Duodenal mucosa (tissue), 2 donors: ENCODE data around the gene ARFGEF3.

ENCODE experiments used
- H3K27ac ChIP-seq: one replicate; pipeline ENCODE4 v1.7.0; 2013; ENCODE audit warnings: low read depth, low read length
- H3K27me3 ChIP-seq, 2 donors: one replicate each; pipeline ENCODE4 v1.7.0; 2013; ENCODE audit warnings: low read length in 2 of 2, control low read depth in 1 of 2; ENCODE audit not compliant: insufficient read depth in 2 of 2, control insufficient read depth in 1 of 2
- H3K36me3 ChIP-seq, 2 donors: one replicate each; pipeline ENCODE4 v1.7.0; 2013; ENCODE audit warnings: low read length in 2 of 2, control low read depth in 1 of 2; ENCODE audit not compliant: insufficient read depth in 2 of 2, control insufficient read depth in 1 of 2
- H3K4me1 ChIP-seq, 2 donors: one replicate each; pipeline ENCODE4 v1.7.0; 2013; ENCODE audit warnings: low read length in 2 of 2, control low read depth in 1 of 2; ENCODE audit not compliant: insufficient read depth in 2 of 2, control insufficient read depth in 1 of 2
- H3K4me3 ChIP-seq, 2 donors: one replicate each; pipeline ENCODE4 v1.7.0; 2013; ENCODE audit warnings: low read length in 2 of 2, low read depth in 1 of 2
- H3K9ac ChIP-seq, 2 donors: one replicate each; pipeline ENCODE4 v1.7.0; 2013; ENCODE audit warnings: low read length in 2 of 2, low read depth in 1 of 2
- H3K9me3 ChIP-seq, 2 donors: one replicate each; pipeline ENCODE4 v1.7.0; 2013; ENCODE audit warnings: low read length in 2 of 2, control low read depth in 1 of 2; ENCODE audit not compliant: control insufficient read depth in 1 of 2

ARFGEF3 gene

DNA sequence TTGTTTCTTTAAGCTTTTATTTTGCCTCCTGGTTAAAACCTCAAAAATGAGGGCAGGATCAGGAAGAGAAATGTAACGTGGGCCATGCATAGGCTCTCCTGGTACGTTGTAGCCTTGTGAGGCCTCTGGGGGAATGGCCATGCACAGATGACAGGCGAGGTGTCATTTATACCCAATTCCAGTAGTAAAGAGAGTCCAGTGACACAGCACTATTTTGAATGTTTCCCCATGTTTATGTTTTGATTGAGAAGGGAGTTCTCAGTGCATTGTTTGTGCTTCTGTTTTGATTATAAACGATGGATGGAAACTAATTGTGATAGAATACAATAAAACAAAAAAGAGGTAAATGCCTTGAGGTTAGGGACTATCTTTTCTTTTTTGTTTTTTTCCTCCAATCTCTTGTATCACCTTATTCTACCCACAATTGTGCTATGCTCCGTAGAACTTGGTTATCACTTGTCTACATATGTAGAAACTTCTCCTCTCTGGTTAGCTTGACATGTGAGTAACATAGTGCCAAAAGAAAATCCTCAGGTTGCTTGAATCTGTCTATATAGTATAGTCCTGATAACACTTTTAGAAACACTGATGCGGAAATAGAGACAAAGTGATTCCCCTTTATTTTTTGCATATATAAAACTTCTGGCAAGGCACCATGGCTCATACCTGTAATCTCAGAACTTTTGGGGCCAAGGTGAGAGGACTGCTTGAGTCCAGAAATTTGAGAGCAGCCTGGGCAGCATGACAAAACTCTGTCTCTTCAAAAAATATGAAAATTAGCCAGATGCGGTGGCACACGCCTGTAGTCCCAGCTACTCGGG, 209.1 kb downstream of the ARFGEF3 start:
- Histone ChIP-seq H3K4me1 (peaks cover 0 to 6% of the 10 kb centered on the region in 2 donors), H3K27me3 (no peaks in the 10 kb centered on the region), H3K4me3 (no peak overlapping the region), H3K27ac (no peak overlapping the region), H3K36me3 (no peaks in the 10 kb centered on the region), H3K9me3 (no peaks in the 10 kb centered on the region), H3K9ac (no peak overlapping the region)

DNA sequence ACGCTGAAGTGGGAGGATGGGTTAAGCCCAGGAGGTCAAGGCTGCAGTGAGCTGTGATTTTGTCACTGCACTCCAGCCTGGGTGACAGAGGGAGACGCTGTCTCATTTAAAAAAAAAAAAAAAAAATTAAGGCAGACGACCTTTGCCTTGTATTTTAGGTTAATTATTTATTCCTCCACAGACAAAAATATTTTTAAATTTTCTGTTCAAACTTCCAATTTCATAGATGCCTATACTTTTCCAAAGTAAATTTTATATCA, 209.6 kb downstream of the ARFGEF3 start:
- peaks cover 0 to 6% of the 10 kb centered on the region in 2 donors for H3K4me1 ChIP-seq
- no peak overlapping the region for H3K4me3 ChIP-seq
- no peaks in the 10 kb centered on the region for H3K36me3 ChIP-seq
- no peaks in the 10 kb centered on the region for H3K27me3 ChIP-seq
- H3K9me3 ChIP-seq: no peaks in the 10 kb centered on the region
- H3K27ac ChIP-seq: no peak overlapping the region
- no peak overlapping the region for H3K9ac ChIP-seq

DNA sequence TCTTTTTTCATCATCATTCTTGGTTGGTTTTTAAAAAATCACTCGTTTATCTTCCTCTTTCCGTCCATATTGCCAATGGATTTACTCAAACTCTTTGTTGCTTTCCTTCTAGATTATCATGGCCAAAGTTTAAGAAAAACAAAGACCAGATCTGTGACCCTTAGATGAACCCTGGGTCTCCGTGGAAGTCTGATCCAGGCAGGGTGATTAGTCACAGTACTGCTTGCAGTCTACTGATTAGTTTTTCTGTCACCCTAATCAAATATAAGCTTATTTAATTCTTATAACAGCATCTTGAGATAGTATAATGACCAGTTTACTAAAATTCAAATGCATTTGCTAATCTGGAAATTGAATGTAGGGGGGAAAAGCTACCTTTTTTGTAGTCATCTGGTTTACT, 210.0 kb downstream of the ARFGEF3 start:
- peaks cover 0 to 6% of the 10 kb centered on the region in 2 donors for H3K4me1 ChIP-seq
- H3K27ac ChIP-seq: no peak overlapping the region
- no peaks in the 10 kb centered on the region for H3K27me3 ChIP-seq
- no peaks in the 10 kb centered on the region for H3K9me3 ChIP-seq
- no peaks in the 10 kb centered on the region for H3K36me3 ChIP-seq
- no peak overlapping the region for H3K4me3 ChIP-seq
- no peak overlapping the region for H3K9ac ChIP-seq

DNA sequence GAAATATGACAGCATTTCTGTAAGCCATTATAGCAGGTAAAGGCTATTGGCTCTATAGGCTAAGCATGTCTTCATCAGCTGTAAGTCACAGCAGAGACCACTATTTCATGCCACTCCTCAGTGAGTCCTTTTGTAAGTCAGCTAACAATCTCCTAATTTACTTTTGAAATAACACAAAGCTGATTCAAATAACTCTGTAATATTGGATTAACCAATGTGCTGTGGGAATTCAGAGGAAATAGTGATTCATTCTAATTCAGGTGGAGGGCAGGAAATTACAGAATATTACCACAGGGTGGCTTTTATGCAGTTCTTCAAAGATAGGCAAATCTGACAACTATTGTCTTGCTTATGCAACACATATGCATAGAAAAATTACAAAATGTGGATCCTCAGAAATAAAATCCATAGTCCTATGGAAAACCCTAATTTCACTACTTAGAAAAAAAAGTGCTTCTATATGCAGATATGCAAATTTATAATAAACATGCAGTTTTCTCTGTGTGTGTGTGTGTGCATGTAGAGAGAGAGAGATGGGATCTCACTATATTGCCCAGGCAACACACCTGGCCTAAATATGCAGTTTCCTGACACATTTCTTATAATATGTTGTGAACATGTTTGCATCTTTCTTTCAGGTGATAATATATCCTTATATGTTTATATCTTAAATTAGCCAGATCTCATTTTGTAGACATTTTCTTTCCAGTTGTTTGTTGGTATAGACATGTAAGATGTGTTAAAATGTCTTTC, 211.1 kb downstream of the ARFGEF3 start:
- no peak overlapping the region for H3K4me3 ChIP-seq
- H3K36me3 ChIP-seq: no peaks in the 10 kb centered on the region
- no peak overlapping the region for H3K9ac ChIP-seq
- peaks cover 0 to 6% of the 10 kb centered on the region in 2 donors for H3K4me1 ChIP-seq
- H3K27me3 ChIP-seq: no peaks in the 10 kb centered on the region
- no peaks in the 10 kb centered on the region for H3K9me3 ChIP-seq
- no peak overlapping the region for H3K27ac ChIP-seq

DNA sequence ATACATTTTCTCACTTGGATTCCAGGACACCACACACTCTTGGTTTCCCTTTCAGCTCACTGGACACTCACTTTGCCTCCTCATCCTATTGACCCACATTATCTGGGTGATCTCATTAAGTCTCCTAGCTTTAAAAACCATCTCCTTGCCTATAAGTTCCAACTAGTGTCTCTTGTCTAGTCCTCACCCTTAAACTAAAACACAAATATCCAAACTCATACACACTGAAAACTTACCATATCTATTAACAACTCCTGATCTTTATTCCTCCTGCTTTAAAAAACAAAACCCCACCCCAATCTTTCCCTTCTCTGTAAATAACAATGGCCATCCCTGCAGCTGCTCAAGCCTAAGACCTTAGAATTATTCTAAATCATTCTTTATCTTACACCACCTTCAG, 212.5 kb downstream of the ARFGEF3 start:
- no peak overlapping the region for H3K9ac ChIP-seq
- no peaks in the 10 kb centered on the region for H3K27me3 ChIP-seq
- H3K4me1 ChIP-seq: peaks cover 0 to 6% of the 10 kb centered on the region in 2 donors
- H3K27ac ChIP-seq: no peak overlapping the region
- H3K9me3 ChIP-seq: no peaks in the 10 kb centered on the region
- H3K4me3 ChIP-seq: no peak overlapping the region
- H3K36me3 ChIP-seq: no peaks in the 10 kb centered on the region

DNA sequence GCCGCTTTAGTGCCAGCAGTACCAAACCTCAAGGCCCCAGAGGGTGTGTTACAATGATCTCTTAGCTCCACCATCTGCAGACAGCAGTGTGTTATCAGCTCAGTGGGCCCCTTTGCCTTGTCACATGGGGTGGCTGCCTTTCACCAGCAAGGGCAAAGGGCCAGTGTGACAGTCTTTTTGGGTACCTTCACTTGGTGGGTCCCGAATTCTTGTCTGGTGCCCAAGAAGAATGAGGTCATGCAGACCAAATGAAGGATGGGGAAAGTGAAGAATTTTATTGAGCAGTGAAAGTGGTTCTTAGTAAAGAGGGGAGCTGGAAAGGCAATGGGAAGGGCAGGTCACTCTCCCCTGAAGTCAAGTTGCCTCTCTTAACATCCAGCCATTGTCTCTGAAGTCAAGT, 213.1 kb downstream of the ARFGEF3 start:
- Histone ChIP-seq H3K4me3 (no peak overlapping the region), H3K4me1 (peaks cover 0 to 6% of the 10 kb centered on the region in 2 donors), H3K27ac (no peak overlapping the region), H3K9me3 (no peaks in the 10 kb centered on the region), H3K9ac (no peak overlapping the region), H3K27me3 (no peaks in the 10 kb centered on the region), H3K36me3 (no peaks in the 10 kb centered on the region)

DNA sequence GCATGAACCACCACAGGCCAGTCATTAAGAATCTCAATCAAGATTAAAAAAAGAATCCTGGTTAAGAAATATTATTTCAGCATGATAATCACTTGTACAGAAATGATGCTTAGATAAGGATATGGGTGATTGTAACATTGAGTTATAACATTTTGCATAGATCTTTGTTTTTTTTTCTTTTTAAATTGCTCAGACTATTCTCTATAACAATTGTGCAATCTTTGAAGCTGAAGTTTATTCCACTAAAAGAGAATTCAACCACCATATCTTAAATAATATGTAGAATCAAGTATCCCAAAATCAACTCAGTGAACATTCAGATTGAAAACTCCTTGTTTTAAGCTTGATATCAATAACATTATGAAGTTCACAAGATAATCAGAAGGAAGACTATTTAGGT, 215.3 kb downstream of the ARFGEF3 start:
- Histone ChIP-seq H3K27ac (no peak overlapping the region), H3K4me3 (no peak overlapping the region), H3K9ac (no peak overlapping the region), H3K9me3 (no peaks in the 10 kb centered on the region), H3K36me3 (no peaks in the 10 kb centered on the region), H3K4me1 (peaks cover 0 to under 1% of the 10 kb centered on the region in 2 donors), H3K27me3 (no peaks in the 10 kb centered on the region)

DNA sequence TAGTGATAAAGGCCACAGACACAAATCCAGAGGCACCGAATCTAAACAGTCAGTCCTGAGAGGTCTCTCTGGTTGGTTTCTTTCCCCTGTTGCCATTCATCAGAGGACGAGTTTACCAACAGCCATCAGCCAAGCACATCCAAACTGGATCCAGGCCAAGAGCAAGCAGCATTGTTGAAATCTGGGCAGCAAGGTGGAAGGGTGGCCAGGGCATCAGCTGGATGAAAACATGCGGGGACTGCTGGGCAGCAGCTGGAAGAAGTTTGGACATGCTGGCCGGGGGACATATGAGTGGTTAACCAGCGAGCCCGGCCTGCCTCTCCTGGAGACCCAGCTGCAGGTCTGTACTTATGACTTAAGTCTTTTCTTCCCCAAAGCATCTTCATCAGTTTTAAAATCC, 216.1 kb downstream of the ARFGEF3 start, which contains the start of gene SMIM28:
TSS of gene SMIM28 (plus strand) at position 62 of the 400 bp plus-strand sequence. CDS start at position 230, 168 bp downstream.
- H3K36me3 ChIP-seq: no peaks in the 10 kb centered on the region
- H3K4me1 ChIP-seq: no peaks in the 10 kb centered on the region

DNA sequence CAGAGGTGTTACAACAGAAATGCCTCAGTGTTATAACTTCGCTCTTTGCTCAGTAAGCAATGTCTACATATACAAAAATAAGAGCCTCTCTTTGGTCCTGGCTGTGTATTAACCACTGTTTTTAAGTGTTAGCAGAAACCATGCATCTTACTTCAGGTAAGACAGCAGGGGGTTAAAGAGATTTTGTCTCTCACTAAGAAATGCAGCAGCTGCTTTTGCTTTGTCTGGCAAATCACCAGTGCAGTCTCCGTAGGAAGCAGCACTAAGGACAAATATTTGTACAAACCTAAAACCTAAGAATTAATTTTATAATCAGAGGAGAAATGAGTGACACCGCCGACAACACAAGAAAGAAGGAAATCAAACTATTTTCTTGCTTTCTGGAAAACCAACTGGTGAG, 216.7 kb downstream of the ARFGEF3 start:
- no peak overlapping the region for H3K27ac ChIP-seq
- no peaks in the 10 kb centered on the region for H3K27me3 ChIP-seq
- H3K4me3 ChIP-seq: no peak overlapping the region
- no peaks in the 10 kb centered on the region for H3K4me1 ChIP-seq
- H3K9me3 ChIP-seq: no peaks in the 10 kb centered on the region
- H3K9ac ChIP-seq: no peak overlapping the region
- no peaks in the 10 kb centered on the region for H3K36me3 ChIP-seq

More for the DNA sequence above, 216.1 kb downstream of the ARFGEF3 start, which contains the start of gene SMIM28:
- H3K27me3 ChIP-seq: no peaks in the 10 kb centered on the region
- no peak within 1 kb of the TSS for H3K4me3 ChIP-seq
- H3K9me3 ChIP-seq: no peaks in the 10 kb centered on the region
- no peak within 1 kb of the TSS for H3K27ac ChIP-seq
- no peak within 1 kb of the TSS for H3K9ac ChIP-seq

DNA sequence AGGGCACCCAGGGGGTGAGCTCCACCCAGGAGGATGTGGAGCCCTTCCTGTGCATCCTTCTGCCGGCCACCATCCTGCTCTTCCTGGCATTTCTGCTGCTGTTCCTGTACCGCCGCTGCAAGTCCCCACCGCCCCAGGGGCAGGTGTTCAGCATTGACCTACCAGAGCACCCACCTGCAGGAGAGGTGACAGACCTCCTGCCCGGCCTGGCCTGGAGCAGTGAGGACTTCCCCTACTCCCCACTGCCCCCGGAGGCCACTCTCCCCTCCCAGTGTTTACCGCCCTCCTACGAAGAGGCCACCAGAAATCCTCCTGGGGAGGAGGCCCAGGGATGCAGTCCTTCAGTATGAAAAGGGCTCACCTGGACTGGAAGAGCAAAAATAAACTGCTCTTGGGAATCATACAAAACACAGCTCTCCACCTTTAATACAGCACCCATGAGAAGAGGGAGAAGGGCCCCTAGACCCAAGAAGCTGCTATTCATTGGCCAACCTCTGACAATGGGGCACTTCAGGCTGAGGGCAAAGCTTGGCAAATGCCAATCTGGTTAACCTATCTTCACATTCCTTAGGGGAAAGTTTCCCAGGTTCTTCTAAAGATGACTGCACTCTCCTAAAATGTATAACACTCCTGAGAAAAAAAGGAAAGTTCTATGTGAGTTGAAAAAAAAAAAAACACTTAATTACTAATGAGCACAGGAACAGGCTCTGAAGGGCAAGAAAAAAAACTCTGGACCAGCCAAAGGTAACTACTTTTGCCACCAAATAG, 220.9 kb downstream of the ARFGEF3 start:
- no peaks in the 10 kb centered on the region for H3K36me3 ChIP-seq
- no peak overlapping the region for H3K9ac ChIP-seq
- H3K27ac ChIP-seq: no peak overlapping the region
- H3K9me3 ChIP-seq: no peaks in the 10 kb centered on the region
- H3K27me3 ChIP-seq: no peaks in the 10 kb centered on the region
- H3K4me3 ChIP-seq: no peak overlapping the region
- H3K4me1 ChIP-seq: no peaks in the 10 kb centered on the region
